Neutrophil (primary cell): ENCODE measurements around the gene UBE3C.

Source experiments
- H3K27ac ChIP-seq: fragments of 200-600 bp; sonication (generic); 2 replicates; pipeline ENCODE4 v1.5.1; 2016; ENCODE audit warnings: mild to moderate bottlenecking, moderate library complexity
- H3K27me3 ChIP-seq: fragments of 200-600 bp; sonication (generic); 2 replicates; pipeline ENCODE4 v1.6.0; 2016; ENCODE audit warnings: mild to moderate bottlenecking
- H3K36me3 ChIP-seq: fragments of 200-600 bp; sonication (generic); 2 replicates; pipeline ENCODE4 v1.5.1; 2017
- H3K4me1 ChIP-seq, 2 experiments: fragments of 200-600 bp in 1 of 2; sonication (generic) in 1 of 2; 1 replicate in 1 of 2; 2 replicates in 1 of 2; pipeline versions ENCODE4 v1.5.1 to v1.6.1; 2013 to 2016; ENCODE audit warnings: low read depth in 1 of 2, low read length in 1 of 2, mild to moderate bottlenecking in 1 of 2, moderate library complexity in 1 of 2; ENCODE audit not compliant: control insufficient read depth in 1 of 2, insufficient read depth in 1 of 2
- H3K4me3 ChIP-seq, 2 experiments: fragments of 200-600 bp in 1 of 2; sonication (generic) in 1 of 2; 1 replicate in 1 of 2; 2 replicates in 1 of 2; pipeline ENCODE4 v1.5.1; 2013 to 2016; ENCODE audit warnings: low read depth in 1 of 2, low read length in 1 of 2, mild to moderate bottlenecking in 1 of 2, moderate library complexity in 1 of 2
- H3K9me3 ChIP-seq: fragments of 200-600 bp; sonication (generic); 2 replicates; pipeline ENCODE4 v1.5.1; 2016
- TF ChIP-seq, protein P1 (sequence below): fragments of 200-600 bp; sonication (generic); IDR thresholded peaks from 2 replicates; pipeline ENCODE4 v1.5.1; 2016; ENCODE audit warnings: antibody characterized with exemption

The UBE3C gene

DNA sequence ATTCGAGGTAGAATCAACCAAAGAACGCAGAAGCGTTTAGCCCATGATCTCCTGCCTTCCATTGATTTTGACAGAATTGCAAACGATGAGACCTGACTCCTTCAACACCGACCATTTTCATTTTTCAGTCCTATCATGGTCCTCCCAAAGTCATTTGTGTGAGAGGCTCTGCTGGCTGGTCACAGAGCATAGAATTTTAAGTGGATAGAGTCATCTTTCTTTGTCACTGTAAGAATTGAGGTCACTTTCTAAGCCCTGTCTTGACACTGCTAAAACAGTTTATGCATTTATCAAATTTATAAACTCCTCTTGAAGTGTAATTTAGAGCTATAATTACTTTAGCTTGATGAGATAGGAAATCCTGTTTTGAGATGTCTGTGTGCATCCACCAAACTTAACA, 72.0 kb downstream of the UBE3C start:
- TF ChIP-seq, protein P1, sequence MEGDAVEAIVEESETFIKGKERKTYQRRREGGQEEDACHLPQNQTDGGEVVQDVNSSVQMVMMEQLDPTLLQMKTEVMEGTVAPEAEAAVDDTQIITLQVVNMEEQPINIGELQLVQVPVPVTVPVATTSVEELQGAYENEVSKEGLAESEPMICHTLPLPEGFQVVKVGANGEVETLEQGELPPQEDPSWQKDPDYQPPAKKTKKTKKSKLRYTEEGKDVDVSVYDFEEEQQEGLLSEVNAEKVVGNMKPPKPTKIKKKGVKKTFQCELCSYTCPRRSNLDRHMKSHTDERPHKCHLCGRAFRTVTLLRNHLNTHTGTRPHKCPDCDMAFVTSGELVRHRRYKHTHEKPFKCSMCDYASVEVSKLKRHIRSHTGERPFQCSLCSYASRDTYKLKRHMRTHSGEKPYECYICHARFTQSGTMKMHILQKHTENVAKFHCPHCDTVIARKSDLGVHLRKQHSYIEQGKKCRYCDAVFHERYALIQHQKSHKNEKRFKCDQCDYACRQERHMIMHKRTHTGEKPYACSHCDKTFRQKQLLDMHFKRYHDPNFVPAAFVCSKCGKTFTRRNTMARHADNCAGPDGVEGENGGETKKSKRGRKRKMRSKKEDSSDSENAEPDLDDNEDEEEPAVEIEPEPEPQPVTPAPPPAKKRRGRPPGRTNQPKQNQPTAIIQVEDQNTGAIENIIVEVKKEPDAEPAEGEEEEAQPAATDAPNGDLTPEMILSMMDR: no peak
- no peak overlapping the region for H3K27ac ChIP-seq
- H3K4me3 ChIP-seq: no peak overlapping the region
- H3K9me3 ChIP-seq: no peaks in the 10 kb centered on the region
- H3K4me1 ChIP-seq: no peaks in the 10 kb centered on the region
- no peaks in the 10 kb centered on the region for H3K27me3 ChIP-seq
- peaks cover 75% of the 10 kb centered on the region for H3K36me3 ChIP-seq

DNA sequence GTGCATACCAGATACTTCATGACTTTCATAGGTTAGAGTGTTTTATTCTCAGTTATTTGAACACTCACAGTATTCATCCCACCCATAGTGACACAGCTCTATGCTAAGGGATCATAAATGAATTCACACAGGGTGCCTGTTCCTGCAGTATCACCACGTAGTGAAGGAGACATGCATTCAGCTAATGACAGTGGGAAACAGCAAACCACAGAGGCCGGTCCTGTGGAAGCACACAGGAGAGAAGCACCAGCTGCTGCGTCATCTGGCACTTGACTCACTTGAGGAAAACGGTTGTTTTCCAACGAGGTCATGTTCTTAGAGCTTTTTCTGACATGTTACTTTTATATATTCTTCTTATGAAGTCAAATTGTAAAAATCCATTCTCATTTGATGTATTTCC, 73.0 kb downstream of the UBE3C start:
- Histone ChIP-seq H3K27ac (no peak overlapping the region), H3K4me1 (no peaks in the 10 kb centered on the region), H3K36me3 (peaks cover 74% of the 10 kb centered on the region), H3K4me3 (no peak overlapping the region), H3K9me3 (no peaks in the 10 kb centered on the region), H3K27me3 (no peaks in the 10 kb centered on the region)
- TF ChIP-seq, protein P1: no peak

DNA sequence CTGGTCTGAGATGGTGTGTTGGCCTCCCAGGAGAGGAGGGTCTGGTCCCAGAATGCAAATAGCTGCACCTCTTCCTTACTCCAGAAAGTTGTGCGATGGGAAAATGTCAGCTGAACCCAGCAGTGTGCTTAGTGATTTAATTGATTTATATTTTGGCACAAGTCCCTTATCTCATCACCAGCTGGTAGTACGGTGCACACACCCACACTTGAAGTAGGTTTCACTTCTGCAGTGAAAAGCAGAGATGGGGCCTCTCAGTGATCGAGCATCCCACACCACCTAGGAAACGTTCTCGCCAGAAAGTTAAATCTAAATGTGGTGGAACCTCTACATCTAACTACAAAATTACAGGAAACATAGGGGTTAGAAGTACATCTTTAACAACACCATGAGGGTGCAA, 80.4 kb downstream of the UBE3C start:
- Histone ChIP-seq H3K36me3 (peaks cover 78% of the 10 kb centered on the region), H3K27ac (no peak overlapping the region)

DNA sequence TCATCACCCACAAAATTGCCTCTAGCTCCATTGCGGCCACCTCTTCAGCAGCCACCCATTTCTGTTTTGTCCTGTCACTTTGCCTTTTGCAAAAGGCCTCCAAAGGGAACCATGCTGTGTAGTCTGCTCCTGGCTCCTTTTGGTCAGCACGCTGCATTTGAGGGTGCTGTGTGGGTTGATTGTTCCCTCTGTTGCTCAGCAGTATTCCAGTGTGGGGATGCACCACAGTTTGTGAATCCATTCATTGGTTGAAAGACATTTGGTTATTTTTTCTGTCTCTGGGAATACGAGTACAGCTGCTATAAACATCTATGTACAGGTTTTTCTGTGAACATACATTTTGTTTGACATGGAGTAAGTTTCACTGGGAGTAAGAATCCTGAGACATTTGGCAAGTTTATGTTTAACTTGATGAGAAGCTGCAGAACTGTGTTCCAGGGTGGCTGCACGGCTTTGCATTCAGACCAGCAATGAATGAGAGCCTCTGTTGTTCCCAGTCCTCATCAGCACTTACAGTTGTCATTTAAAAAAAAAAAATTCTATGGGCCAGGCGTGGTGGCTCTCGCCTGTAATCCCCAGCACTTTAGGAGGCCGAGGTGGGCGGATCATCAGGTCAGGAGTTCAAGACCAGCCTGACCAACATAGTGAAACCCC, 82.3 kb downstream of the UBE3C start:
- Histone ChIP-seq H3K27ac (no peak overlapping the region), H3K27me3 (no peaks in the 10 kb centered on the region), H3K9me3 (no peaks in the 10 kb centered on the region), H3K4me3 (no peak overlapping the region), H3K4me1 (no peaks in the 10 kb centered on the region), H3K36me3 (peaks cover 85% of the 10 kb centered on the region)
- TF ChIP-seq, protein P1: no peak

More for the DNA sequence above, 80.4 kb downstream of the UBE3C start:
- no peak overlapping the region for H3K4me3 ChIP-seq
- H3K4me1 ChIP-seq: no peaks in the 10 kb centered on the region
- H3K27me3 ChIP-seq: no peaks in the 10 kb centered on the region
- TF ChIP-seq, protein P1: no peak
- no peaks in the 10 kb centered on the region for H3K9me3 ChIP-seq

DNA sequence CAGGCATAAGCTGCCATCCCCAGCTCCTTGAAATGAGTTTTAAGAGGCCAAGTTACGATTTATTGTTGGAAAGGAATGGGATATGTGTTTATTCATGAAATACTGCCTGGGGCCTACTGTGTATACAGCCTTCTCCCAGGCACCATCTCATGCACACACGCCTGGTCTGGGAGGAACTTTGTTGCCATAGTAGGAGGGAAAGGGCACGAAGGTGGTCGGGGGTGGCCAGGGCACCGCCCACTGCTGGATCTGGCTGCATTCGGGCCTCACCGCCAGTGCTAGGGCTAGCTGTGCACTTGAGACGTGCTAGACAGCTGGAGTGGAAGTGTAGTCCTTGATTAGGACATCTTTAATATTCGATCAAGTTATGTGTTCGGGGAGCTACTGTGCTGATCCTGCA, 84.0 kb downstream of the UBE3C start:
- Histone ChIP-seq H3K4me3 (no peak overlapping the region), H3K9me3 (no peaks in the 10 kb centered on the region), H3K36me3 (peaks cover 85% of the 10 kb centered on the region), H3K27me3 (no peaks in the 10 kb centered on the region), H3K27ac (no peak overlapping the region), H3K4me1 (no peaks in the 10 kb centered on the region)
- TF ChIP-seq, protein P1: no peak

DNA sequence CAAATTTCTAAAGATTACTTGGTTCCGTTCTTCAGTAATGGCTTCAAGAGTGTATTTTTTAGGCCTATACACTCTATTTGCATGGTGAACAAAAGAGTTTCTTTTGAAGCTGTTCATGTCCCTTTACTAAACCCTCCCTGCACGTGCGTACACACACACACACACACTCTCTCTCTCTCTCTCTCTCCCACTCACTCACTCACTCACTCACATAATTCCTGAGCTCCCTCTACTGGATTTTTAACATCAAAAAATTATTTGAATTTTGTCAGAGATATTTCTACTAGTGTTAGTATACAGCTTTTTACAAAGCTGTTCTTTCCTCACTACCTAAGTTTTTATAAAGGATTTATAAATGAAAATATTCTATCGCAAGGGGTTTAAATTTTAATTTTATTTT, 85.9 kb downstream of the UBE3C start:
- TF ChIP-seq, protein P1: no peak
- H3K9me3 ChIP-seq: no peaks in the 10 kb centered on the region
- no peak overlapping the region for H3K4me3 ChIP-seq
- no peaks in the 10 kb centered on the region for H3K4me1 ChIP-seq
- H3K27me3 ChIP-seq: no peaks in the 10 kb centered on the region
- H3K36me3 ChIP-seq: peaks cover 79% of the 10 kb centered on the region
- no peak overlapping the region for H3K27ac ChIP-seq
